HG03575 (cell line): ENCODE data around the gene RNF182.
"Not testable (repeated sequence)": the region's sequence is repeated elsewhere in the genome, so short reads cannot be mapped to it uniquely, and the experiment has no call there.

Source experiments
- ATAC-seq: cut with Tn5 transposase; IDR thresholded peaks from one replicate; pipeline ENCODE4 v1.9.1; 2021; ENCODE audit not compliant: unreplicated experiment, insufficient number of reproducible peaks, low FRiP score; ENCODE audit errors: extremely low read depth

The RNF182 gene

GRCh38 chr6:13943943-13944342, 19.2 kb downstream of the RNF182 start:
- no peak for ATAC-seq

GRCh38 chr6:13946506-13946905, 21.8 kb downstream of the RNF182 start:
- ATAC-seq, result no peak

GRCh38 chr6:13947611-13948178, 22.9 kb downstream of the RNF182 start:
- ATAC-seq, result no peak

- no peak for ATAC-seq
Measured at GRCh38 chr6:13952101-13952500, 27.3 kb downstream of the RNF182 start.

GRCh38 chr6:13953061-13953705, 28.4 kb downstream of the RNF182 start:
- no peak for ATAC-seq

GRCh38 chr6:13965582-13966127, 40.9 kb downstream of the RNF182 start:
- ATAC-seq, result no peak

GRCh38 chr6:13971303-13971702, 46.6 kb downstream of the RNF182 start:
- ATAC-seq, result no peak

- not testable (repeated sequence) for ATAC-seq
Measured at GRCh38 chr6:13972602-13973001, 47.9 kb downstream of the RNF182 start.

GRCh38 chr6:13973422-13973821, 48.7 kb downstream of the RNF182 start:
- not testable (repeated sequence) for ATAC-seq

GRCh38 chr6:13978102-13978640, 53.4 kb downstream of the RNF182 start:
- no peak for ATAC-seq

GRCh38 chr6:13978787-13979186, 54.0 kb downstream of the RNF182 start:
- no peak for ATAC-seq

- no peak for ATAC-seq
Measured at GRCh38 chr6:13979284-13980171, 54.8 kb downstream of the RNF182 start.

- no peak for ATAC-seq
Measured at GRCh38 chr6:13980534-13980933, 55.8 kb downstream of the RNF182 start.

- ATAC-seq, result no peak
Measured at GRCh38 chr6:13985663-13986325, 61.0 kb downstream of the RNF182 start.

GRCh38 chr6:13986700-13987399, 62.1 kb downstream of the RNF182 start:
- no peak for ATAC-seq

- ATAC-seq, result no peak
Measured at GRCh38 chr6:13987400-13987865, 62.7 kb downstream of the RNF182 start.

GRCh38 chr6:13988049-13988738, 63.4 kb downstream of the RNF182 start:
- no peak for ATAC-seq

GRCh38 chr6:13988908-13989307, 64.2 kb downstream of the RNF182 start:
- no peak for ATAC-seq
